Measurements from ENCODE around the gene KRT37.

KRT37 gene

DNA sequence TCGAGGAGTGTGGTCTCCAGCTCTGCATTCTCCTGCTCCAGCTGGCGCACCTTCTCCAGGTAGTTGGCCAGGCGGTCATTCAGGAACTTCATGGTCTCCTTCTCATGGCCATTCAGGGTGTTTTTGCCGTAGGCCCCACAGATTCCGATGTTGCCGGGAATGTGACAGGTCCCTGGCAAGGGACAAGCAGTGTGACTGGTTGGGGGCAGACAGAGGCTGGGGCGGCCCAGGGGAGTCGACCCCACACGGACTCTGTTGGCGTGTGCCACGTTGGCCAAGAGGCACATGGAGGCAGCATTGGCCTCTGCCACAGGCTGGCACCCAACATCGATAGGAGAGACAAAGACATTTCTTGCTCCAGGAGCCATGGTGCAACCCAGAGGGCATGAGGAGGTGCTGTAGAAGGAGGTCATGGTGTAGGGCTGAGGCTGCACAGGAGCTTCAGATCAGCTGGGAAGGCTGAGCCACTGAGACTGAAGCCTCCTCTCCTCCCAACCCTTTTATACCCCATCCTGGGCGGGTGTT is at the start of gene KRT37:
TSS of gene KRT37 (minus strand) at position 475 of the 525 bp plus-strand sequence. CDS start at position 413, 62 bp downstream.
- no peak for DNase-seq

DNA sequence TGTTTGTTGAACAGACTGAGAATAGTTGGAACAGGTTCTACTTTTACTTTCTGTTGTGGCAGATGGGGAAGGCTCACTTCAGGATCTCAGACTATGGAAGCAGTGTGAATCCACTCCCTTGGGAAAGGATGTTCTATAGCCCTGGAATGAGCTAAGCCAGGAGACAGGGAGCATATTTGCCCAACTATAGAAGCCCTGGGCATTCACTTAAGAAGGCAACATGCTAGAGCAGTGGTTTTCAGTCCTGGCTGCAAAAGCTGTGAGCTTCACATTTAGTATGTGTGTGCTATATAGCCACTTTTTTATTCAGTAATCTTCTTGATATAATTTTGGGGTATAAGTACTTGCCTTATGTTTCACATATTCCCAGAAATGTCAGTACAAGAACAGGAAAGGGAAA is 44.0 kb upstream of the KRT37 start:
- no peak for DNase-seq

DNA sequence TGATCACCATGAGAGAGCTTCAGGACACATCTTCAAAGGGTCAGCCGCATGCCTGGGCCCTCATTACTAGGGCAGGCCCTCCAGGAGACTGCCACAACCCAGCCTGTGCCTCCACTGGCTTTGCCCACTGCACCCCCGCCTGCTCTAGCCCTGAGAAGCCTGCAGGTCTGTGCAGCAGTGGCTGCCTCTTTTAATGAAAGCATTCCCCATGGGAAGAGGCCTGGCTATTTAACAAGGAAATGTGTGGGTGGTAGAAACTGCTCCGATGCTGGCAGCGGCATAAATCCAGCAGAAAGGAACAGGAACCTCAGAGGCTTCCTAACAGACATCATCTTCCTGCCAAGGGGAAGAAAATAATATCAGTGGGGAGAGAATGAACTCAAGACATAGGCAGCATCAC is 43.2 kb upstream of the KRT37 start:
- no peak for DNase-seq

DNA sequence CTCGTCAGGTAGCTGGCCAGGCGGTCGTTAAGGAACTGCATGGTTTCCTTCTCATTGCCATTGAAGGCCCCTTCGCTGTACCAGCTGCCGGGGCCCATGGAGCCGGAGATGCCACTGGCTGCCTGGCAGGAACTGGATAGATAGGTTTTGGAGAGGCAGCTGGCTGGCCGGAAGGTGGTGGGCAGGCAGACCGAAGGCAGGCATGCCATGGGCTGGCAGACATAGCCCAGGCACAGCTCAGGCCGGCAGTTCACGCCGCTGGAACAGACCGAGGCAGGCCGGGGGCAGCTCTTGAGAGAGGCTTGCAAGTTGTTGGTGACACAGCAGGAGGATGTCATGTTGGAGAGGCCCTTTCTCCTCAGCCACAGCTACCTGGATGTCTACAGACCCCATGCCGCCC is 42.6 kb upstream of the KRT37 start, which contains the start of gene KRT32:
TSS of gene KRT32 (minus strand) at position 399 of the 400 bp plus-strand sequence. CDS start at position 338, 61 bp downstream.
- no peak for DNase-seq

DNA sequence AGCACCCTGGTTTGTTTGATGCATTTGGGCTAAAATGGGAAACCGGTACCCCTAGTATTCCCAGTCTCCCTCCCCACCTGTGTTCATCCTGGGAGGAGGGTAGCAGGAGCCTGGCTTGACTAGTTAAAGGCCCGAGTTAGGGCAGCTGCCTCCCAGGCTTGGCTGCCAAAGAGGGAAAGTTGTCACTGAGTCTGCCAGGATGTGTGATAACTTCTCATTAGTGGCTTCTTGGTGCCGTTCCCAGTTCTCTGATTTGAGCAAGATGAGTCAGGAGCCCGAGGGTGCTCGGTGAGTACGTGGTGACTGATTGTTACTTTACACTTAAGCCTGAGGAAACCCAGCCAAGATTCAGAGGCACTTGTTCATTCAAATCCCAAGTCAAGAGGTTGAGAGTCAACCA is 40.3 kb upstream of the KRT37 start:
- no peak for DNase-seq

DNA sequence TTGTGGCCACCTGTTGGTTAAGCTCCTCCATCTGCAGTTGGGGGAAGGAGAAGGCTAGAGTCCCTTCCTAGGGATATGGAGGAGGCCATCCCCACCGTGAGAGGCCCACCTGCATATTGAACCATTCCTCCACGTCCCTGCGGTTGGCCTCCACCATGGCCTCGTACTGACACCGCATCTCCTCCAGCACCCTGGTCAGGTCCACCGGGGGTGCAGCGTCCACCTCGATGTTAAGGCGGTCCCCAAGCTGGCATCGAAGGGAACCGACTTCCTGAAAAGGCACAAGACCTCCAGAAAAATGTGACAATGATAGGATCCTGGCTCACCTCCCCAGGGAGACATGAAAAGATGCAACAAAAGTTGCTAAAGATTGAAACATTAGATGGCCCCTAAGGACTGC is 39.8 kb upstream of the KRT37 start:
- no peak for DNase-seq

DNA sequence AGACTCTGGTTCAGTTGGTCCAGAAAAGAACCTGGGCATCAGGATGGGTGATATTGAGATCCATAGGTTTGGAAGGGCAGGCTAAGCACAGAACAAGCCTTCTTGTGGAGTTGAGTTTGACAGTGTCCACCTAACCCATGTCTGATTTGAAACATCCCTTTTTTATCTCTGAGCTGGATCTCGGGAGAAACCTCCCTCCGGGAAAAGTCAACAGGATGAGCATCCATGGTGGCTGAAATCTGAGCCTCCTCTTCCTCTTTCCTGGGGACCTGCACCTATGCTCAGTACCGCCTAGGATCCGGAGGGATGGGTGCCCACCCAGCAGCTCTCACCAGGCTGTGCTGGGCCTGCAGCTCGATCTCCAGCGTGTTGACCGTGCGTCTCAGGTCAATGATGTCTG is 39.4 kb upstream of the KRT37 start:
- DNase-seq, result no peak

DNA sequence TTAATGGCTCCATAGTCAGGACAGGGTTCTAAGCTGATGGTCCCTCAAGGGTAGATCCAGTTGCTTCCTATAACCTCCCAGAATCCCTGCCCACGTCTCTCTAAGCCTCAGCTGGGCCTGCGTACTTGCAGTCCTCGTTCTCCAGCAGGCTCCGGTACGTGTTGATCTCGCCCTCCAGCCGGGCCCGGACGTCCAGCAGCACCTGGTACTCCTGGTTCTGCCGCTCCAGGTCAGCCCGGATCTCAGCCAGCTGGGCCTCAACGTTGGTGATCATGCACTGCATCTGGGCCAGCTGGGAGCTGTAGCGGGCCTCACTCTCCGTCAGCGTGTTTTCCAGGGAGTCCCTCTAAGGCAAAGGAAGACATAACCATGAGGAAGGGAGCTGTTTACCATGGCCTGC is 38.3 kb upstream of the KRT37 start:
- no peak for DNase-seq

DNA sequence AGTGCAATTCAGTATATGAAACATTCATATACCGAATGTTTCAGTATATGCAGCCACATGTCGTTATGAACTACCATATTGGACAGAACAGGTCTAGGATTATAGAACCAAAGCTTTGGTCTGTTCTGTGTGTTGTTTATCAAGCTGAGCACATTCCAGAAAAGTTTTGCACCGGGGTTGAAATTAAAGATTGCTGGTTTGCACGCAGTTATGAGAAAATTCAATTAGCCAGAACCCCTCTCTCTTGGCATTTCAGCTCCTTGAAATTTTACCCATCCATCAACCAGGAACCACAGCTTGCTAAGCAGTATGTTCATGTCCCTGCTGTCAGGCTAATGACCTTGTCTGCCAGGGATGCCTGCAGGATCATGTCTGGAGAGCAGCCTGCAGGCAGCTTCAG is 33.3 kb upstream of the KRT37 start:
- DNase-seq, result no peak

DNA sequence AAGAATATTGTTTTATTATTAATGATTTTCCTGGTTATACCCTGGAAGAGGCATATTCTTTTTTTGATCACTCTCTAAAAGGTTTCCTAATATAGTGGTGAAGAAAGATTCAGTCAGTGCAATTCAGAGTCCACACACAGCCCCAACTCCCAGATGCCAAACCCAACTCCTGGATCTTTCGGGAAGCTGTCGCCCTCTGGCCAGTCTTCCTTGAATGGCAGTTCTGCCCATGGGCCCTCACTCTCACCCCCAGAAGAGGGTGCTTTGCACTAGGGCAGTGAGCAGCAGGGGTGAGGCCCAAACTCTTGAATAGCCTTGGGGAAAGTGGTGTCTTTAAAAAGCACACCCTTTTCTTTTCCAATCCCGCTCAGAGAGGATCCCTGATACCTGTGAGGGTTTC is 31.8 kb upstream of the KRT37 start:
- no peak for DNase-seq

DNA sequence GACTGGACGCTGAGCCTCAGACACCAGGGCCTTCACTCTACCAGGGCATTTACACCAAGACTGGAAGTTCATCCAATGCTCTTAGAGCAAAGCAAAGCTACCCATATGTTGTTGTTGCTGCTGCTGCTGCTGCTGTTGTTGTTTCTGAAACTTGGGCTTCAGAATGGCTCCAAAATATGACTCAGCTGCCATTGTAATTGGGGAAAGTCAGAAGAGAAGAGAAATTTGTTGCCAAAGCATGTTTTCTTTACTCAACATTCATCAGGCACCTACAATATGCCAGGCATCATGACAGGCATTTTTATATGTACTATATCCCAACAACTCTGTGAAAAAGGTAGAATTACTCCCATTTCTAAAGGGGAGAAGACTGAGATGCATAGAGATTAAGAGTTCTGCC is 30.9 kb upstream of the KRT37 start:
- no peak for DNase-seq

DNA sequence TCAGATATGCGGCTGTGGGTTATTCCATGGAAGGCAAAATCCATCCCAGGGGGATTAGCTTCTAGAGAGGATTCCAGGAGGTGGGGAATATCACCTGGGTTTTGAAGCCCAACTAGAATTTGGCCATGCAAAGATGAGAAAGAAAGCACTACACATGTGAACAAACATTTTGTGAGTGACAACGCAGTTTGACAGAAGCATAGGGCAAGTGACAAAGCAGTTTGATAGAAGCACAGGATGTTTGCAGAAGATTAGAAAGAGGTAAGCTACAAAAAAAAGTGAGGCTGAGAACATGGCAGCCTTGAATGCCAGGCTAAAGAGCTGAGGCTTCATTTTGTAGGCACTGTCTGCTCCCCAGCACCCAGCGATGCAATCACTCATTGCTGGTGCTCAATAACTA is 28.7 kb upstream of the KRT37 start:
- DNase-seq, result no peak

DNA sequence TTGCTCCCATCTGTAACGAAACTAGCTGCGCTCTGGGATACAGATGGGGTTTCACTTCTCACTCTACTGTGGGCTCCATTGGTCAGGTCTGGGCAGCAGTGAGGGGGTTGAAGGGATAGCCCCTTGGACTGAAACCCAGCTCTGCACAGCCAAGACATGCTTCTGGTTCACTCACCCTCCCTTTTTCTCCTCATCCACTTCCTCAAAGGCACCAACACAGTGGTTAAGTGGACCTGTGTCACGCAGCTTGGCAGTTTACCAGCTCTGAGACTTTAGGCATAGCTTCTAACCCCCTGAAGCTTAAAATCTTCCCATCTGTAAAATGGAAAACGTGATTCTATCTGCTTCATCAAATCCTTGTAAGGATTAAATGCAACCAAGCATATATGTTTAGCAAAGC is 27.9 kb upstream of the KRT37 start:
- DNase-seq, result no peak

DNA sequence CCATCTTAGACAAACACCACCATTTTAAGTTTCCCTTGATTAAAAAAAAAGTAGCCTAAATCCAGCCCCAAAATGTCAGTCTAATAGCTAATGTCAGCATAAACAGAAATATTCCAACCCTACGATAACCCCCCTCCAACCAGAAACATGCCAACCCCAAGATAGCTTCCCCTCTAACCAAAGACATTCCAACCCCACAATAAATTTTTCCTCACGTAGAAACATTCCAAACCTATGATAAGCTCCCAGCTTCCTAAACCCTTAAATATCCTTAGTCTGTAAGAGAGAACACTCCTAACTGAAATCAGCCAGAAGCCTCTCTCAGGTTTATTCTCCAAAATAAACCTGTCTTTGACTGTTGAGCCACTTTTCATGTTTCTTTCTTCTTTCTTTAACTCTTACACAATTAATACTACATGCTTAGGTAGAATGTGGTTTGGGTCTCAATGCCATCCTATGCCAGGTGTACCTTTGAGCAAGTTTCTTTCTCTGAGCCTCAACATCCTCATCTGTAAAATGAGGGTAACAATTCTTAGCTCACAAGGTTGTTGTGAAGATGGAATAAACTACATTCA is 26.9 kb upstream of the KRT37 start:
- no peak for DNase-seq

DNA sequence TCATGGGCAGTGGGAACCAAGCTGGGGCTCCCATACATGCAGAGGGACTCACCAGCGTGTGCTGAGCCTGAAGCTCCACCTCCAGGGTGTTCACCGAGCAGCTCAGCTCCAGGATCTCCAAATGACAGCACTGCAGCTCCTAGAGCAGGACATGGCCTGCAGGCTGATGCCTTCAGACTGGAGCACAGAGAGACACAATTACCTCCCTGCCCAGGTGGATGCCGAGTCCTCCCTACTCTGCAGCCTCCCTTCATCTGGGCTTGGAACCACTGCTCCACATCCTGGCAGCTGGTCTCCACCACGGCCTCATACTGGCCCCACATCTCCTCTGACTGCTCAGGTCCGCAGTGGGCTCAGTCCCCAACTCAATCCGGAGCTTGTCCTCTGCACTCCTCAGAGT is 24.6 kb upstream of the KRT37 start:
- no peak for DNase-seq

DNA sequence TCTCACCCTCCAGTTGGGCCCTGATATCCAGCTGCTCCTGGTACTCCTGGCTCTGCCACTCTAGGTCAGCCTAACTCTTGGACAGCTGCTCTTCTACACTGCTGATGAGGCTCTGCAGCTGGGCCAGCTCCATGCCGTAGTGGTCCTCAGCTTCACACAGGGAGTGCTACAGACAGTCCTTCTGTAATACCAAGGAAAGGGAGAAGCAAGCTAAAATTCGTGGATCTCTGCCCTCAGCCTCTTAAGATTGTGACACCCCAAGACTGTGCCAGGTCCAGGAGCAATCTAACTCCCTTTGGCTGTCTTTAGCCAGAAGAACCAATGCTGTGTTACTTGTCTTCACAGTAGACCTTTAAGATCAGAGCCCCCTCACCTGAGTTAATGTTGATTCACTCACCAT is 24.1 kb upstream of the KRT37 start:
- no peak for DNase-seq

DNA sequence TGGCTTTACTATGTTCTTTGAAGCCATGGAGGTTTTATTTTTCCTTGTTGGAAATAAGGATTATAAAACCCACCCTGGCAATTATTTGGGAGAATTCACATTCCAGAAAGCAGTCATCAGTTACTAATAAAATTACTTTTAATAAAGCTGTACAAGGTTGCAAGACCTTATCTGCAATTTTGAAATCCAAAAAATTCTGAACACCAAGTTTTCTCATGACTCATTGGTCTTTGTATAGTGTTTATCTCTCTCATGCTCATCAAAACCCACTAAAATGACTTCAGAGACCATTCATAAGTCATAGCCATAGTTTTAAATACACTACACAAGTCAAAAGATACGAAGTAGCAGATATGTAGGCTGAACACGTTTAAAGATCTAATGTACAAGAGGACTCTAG is 22.4 kb upstream of the KRT37 start:
- DNase-seq, result no peak

DNA sequence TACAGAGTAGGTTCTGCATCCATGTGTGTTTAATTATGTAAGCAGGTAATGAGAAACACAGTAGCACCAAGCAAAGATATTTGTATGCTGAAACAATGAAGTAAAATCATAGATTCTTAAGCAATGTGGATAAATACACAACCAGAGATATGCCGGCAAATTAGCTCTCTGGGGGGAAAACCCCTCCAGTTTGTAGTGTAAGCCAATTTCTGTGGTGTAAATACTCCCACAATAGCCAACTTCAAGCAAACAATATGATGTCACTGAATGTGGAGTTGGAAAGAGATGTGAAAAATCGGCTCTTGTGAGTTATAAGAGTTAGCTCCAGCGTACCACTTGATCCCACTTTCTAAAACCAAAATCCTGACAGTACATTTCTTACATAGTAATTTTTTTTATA is 20.3 kb upstream of the KRT37 start:
- no peak for DNase-seq

DNA sequence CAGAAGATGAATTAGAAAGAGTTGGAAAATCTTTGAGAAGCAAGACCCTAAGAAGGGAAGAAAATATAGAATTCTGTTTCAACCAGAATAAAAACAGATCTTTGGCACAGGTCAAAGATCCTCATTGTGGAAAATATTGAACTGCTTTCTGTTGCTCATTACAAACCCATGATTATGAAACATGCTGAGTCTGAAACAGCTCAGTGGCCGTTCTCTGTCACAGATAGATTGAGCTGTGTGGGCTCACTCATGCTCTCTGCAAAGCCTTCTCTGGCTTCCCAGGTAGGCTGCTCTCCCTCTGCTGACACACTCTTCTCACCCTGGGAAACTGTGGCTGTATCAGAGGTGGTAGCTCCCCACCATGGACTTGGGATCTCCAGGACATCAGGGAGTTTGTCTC is 19.8 kb upstream of the KRT37 start:
- DNase-seq, result no peak

DNA sequence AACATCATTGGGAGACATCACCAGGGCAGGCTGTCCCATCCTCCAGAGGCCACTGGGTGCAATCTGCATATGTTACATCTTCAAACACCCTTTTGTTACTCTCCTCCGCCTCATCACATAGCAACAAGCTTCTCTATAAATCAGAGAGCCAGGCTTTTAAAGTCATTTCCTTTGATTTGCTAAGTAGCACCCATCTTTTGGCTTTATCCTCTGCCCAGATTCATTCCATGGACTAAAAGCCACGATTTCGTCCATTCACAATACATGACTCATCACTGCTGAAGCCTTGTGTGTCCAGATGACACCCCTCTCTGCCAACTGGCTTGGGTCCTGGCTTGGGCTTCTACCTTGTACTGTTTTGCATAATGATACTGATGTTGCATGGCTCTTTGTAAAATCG is 18.4 kb upstream of the KRT37 start:
- no peak for DNase-seq

DNA sequence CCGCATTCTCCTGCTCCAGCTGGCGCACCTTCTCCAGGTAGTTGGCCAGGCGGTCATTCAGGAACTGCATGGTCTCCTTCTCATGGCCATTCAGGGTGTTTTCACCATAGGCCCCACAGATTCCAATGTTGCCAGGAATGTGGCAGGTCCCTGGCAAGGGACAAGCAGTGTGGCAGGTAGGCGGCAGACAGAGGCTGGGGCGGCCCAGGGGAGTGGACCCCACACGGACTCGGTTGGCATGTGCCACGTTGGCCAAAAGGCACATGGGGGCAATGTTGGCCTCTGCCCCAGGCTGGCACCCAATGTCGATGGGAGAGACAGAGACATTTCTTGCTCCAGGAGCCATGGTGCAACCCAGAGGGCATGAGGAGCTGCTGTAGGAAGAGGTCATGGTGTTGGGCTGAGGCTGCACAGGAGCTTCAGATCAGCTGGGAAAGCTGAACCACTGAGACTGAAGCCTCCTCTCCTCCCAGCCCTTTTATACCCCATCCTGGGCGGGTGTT is 16.2 kb upstream of the KRT37 start, which contains the start of gene KRT38:
TSS of gene KRT38 (minus strand) at position 453 of the 503 bp plus-strand sequence. CDS start at position 391, 62 bp downstream.
- no peak for DNase-seq

DNA sequence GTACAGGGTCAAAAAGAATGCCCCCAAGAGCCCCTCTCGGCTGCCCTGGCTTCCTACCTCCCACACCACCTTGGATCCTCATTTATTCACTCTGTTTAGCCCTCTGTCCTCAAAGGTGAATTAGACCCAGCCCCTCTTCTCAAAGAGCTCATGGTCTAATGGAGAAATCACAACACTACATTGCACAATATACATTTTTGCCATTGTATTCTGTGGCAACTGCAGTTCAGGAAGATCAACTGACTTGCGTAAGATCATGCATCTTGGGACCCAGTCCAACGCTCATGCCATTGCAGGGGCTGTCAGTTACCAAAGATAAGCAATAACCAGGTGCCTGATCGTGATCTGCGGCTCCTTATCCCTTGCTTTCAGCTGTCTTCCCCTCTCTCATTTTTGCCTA is 15.0 kb upstream of the KRT37 start:
- DNase-seq, result no peak

DNA sequence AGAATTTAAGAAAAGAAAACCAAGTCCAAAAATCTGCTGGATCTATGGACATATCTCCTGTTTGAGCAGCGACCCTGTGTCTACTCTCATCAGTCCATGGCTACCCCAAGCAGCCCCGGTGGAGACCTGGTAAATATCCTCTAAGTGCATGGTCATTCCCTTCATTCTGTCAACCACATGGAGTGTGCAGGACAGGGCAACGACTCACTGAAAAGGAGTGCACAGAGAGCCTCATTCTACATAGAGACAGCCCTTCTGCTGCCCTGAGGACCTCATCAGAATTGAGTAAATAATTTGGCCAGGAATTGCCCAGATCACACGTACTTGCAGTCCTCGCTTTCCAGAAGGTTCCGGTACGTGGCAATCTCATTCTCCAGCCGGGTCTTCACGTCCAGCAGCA is 13.4 kb upstream of the KRT37 start:
- no peak for DNase-seq

DNA sequence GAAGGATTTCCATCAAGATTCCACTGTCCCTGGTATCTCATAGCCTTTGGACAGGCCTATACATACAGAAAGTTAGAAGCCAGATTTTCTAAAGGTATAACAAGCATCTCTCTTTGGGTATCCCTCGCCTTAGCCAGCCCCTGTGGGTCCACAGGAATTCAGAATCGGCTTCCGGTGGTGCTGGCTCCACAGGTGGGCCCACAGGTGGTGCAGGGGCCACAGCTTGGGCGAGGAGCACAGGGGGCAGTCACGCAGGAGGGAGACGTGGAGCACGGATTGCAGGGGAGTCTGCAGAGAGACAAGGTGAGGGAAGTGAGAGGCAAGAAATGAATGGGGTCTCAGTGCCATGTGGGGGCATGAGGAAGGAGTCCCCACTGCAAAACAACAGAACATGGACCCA is 12.9 kb upstream of the KRT37 start:
- no peak for DNase-seq

DNA sequence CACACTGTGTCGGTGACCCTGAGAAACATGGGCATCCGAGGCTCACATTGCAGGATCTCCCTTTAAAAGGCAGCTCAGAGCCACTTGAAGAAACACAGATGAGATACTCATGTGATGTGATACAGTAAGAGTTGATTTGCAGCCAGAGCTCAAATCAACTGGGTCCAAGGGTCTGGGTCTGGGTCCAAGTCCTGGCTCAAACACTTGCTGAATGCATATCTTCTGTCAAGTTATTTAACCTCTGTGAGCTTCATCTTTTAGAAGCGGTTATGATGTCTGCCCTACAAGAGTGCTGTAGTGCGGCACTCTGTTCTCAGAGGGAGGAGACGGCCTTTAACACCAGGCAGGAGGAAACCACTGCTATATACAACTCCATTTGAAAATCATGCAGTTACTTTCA is 10.0 kb upstream of the KRT37 start:
- no peak for DNase-seq
